NCI-H2196 (cell line): Measurements from ENCODE around the gene ACTA2.

Source experiments
- DNase-seq: peaks from one replicate; lab custom pipeline; 2025; ENCODE audit not compliant: unreplicated experiment; lab: John Stamatoyannopoulos, UW

The ACTA2 gene

DNA sequence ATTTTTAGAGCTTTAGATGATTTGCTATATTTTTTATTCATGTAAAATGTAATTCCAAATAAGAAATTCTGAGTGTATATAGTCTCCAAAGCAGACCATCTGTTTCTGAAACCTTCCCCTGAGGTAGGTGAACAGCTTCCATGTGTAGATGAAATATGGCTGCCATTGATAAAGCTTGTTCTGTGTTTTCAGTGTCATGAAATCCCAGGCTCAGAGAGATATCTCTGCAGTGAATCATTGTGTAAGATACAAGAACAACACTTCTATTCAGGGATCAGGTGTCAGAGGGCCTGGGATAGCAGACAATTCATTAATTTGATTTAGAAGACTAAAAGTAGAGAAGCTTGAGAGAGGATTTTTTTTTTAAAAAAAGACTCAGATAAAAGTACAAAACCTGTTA lies 29.1 kb downstream of the ACTA2 start:
- DNase-seq: no peak

DNA sequence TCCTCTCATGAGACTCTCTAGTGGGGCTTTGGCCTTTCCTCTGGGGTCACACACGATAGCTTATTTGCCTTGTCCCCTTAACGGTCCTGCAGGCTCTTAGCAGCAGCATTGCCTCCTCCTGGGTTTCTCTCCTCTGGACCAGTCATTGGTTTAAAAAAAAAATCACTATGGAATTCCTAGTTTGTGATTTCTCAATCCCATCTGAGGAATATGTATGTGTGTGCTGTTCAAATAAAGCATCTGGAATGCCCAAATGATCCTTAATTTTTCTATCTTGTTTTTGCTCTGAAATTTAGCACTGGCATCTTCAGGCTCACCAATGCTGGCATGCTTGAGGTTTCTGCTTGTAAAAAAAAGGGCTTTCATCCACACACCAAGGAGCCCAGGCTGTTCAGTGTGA lies 30.5 kb downstream of the ACTA2 start:
- DNase-seq: no peak

DNA sequence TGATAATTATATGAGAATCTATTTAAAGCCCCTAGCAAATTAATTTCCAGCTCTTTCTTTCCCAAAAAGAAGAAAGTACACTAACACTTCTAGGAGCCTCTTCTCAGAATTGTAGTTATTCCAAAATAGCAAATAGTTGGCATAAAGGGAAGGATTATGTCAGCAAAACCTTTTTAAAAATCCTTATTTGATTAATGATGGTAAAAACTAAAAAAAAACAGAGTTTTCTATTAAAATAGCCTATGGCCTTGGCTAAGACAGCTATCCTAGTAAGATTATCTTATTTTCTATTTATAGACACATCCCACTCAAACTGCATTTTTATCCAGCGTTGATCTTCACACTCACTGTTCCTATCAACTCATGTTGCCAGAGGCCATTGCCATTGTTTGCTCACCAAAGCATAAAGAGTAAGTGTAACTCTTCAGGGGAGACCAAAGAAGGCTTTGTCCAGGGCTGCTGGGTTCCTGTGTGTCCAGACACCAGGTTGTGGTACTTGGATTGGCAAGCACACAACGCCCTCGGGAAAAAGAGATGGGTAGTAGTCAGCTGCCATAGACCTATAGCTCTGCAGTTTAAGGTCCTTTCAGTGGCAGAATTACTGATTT lies 31.5 kb downstream of the ACTA2 start:
- no peak for DNase-seq

DNA sequence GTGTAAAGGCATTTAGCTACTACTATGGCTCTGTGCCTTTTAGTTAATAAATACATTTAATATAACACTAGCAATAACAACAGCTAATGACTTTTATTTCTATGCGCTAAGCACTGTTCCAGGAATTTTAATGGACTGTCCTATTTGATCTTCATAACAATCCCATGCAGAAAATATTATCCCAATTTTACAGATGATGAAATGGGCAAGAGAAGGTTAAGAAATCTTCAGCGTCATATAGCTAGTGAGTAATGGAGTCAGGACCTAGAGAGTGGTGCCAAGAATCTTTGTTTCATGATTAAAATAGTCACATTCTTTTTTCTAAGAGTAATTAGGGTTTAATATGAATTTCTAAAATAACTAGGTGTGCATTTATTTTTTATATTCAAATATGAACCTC lies 32.4 kb downstream of the ACTA2 start:
- DNase-seq: no peak

DNA sequence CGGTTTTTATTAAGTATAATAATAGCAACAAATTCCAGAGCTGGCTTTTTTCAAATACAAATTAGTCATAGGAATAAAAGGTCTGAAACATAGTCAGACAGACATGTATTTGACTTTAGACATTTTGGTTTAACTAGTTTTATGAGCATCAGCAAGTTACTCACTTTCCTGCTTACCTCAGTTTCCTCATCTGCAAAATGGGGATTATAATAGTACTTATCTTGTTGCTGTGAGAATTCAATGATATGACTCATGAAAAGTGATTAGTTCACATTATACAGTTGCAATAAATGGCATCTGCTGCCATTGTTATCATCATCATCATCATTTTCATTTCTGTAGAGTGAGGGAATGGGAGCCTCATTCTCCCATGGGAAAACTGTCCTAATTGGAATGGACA lies 33.5 kb downstream of the ACTA2 start:
- DNase-seq: no peak

DNA sequence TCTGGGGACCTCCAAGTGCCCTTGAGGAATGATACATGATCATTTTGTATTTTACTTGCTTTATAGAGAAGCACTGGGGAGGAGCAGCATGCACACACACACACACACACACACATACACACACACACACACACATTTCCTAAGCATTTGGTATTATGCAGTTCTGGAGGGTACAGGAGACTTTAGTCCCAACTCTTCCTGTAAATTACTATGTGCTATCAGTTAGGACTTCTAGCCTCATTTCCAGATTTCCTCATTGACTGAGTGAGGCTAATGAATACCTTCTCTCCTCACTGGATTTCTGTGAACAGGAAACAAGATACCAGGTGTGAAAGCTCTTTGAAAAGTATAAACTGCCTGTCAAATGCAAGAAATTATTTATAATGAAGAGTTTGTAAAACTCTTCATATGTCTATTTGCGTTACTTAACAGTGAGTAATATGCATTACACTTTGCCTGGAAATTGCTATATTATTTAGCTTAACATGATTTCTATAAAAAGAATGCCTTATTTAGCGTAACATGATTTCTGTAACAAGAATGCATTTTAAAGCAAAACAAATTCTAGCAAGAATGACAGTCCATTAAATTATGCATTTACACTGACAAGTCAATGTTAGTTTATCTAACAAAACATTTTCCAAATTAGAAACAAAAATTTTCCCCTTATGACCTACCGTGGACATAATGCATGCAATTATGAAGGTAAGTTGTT lies 34.2 kb downstream of the ACTA2 start:
- no peak for DNase-seq

DNA sequence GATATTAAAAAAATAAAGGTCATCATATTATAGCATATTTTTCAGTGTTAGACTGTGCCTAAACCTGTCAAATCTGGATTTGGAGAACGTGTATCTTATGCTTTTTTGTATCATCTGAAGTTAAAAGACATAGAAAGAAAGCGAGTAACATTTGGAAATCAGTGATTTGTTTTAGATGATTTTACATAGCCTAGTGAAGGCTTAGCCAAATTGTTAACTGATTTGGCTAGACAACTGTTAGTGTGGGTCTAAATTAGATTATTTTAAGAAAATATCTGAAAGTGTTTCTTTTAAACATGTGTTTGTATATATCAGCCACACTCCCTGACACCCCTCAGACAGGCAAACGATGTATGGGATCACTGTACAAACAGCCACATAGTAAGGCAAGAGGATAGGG lies 35.6 kb downstream of the ACTA2 start:
- no peak for DNase-seq

DNA sequence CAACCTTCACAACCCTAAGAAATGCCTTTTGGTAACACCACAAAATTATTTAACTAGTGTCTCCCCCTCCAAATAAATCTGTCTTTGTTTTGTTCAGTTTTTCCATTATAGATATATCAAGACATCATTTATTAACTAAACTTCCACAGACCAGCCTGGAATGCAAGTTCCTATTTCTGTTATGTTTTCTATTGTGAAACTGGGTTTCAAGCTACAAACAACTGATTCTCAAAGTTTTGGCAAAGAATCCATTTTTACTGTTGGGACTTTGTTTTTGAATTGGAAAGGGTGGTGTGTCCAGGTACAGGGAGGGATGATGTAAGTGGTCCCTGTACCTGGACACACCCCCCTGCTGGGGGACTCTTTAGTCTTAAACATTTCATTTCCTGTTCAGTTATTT lies 36.3 kb downstream of the ACTA2 start:
- no peak for DNase-seq

DNA sequence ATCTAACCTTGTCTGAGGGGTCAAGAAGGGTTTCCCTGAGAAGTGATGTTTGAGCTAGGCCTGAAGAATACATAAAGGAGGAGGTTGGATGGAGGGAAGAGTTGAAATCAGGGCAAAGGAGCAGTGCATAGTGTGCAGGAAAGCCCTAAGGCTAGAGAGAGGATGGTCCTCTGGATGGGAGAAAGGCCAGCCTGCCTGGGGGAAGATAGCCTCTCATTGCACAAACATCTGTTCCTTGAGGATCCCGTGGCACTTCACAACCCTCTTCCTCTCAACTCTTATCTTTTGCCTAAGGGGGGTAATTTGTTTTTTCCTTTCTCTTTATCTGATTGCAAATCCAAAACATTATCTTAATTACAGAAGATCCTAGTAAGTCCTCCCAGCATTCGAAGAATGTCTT lies 36.8 kb downstream of the ACTA2 start:
- no peak for DNase-seq

DNA sequence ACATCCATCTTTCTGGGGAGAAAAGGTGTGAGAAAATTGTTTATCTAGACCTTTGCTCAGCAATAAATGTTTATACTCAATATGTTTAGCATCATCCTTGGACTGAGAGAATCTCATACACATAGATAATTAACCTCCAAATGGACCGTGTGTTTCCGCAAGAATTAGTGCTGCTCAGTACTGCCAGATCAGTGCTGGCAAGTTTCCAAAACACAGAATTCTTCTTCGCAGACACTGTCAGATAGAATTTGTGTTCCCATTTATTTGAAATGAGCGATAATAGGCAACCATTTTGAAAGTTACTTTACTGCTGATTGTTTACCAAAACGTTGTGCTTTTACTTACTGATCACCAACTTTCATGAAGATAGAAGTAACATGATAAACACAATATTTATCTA lies 38.8 kb downstream of the ACTA2 start:
- no peak for DNase-seq

DNA sequence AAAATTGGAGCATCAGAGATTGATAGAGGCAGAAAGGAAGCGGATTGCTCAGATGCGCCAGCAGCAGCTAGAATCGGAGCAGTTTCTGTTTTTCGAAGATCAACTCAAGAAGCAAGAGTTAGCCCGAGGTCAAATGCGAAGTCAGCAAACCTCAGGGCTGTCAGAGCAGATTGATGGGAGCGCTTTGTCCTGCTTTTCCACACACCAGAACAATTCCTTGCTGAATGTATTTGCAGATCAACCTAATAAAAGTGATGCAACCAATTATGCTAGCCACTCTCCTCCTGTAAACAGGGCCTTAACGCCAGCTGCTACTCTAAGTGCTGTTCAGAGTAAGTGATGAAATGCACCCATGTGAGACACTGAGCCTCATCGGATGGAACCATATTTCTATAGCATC lies 39.4 kb downstream of the ACTA2 start:
- DNase-seq: no peak

DNA sequence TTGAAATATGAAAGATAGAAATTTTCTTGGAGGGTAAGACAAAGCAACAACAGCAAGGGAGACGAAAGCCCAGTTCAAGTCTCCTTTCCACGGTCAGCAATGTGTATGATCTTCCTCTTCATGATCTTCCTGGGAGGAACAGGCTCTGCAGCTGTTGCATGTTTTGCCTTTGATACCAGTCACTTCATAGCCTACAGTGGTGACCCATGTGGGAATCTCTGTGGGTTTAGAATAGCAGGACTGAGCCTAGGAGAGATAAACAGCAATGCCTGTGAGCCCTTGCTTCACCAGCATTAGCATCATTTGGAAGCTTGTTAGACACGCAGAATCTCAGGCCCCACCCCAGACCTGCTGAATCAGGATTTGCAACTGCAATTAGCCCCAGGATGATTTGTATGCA lies 40.7 kb downstream of the ACTA2 start:
- no peak for DNase-seq

DNA sequence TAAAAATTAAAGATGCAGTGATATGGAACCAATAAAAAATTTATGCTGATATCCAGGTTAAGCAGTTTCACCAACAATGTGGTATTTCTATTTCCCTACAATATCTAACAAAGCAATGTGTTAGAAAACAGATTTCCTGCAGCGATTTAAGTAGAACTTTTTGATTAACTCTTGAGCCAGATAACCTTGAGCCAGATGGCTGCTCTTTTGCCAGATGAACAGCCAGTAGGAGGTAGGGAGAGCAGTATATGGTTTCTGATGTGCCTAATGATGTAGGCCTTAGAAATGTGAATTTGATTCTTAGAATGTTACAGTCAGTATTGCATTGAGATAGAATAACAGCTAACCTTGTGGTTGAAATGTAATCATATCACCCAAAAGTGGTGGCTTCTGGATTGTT lies 41.5 kb downstream of the ACTA2 start:
- no peak for DNase-seq

DNA sequence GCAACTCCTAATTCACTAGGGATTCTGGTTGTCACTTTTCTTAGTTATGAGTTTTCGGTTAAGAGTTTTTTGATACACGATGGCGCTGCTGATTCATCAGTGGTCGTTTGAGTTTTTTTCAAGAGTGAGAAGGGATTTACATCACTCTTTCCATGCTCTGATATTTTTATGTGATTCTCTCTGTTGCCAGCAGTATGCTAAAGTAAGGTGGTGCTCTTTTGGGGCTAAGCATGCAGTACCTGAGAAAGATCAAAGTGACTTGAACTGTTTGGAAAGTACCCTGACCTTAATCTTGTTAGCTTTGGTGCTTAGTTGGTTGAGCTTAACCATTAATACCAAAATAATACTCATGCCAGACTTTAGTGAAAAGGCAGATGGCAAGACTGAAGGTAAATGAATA lies 44.4 kb downstream of the ACTA2 start:
- no peak for DNase-seq

DNA sequence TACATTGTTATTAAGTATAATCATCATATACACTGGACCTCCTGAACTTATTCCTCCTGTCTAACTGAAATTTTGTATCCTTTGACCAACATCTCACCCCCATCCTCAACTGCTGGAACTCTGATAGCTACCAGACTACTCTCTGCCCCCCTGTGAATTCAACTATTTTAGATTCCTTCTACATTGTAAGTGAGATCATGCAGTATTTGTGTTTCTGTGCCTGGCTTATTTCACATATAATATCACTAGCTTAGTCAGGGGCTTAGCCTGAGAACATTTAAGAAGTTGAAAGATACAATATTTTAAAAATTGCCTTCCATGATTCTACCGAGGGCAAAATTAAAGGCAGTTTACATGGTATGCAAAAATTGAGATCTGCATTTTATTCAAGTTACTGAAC lies 45.7 kb downstream of the ACTA2 start:
- DNase-seq: no peak

DNA sequence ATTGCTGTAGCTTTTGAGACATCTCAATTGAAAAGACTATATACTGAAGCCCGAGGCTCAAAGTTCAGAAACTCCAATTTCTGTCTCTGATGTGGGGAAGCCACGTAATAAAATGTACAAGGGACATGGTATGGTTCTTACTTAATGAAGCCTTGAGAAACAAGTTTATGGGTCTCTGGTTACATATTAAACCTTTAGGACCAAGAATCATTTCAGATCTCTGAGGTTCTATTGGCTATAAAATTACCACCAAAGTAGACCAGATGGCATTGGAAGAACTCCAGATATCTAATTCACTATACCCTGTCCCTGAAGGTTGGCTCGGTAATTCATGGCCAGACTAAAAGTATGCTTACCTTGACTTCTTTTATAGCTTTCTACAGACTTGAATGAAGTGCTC lies 48.9 kb downstream of the ACTA2 start:
- no peak for DNase-seq

DNA sequence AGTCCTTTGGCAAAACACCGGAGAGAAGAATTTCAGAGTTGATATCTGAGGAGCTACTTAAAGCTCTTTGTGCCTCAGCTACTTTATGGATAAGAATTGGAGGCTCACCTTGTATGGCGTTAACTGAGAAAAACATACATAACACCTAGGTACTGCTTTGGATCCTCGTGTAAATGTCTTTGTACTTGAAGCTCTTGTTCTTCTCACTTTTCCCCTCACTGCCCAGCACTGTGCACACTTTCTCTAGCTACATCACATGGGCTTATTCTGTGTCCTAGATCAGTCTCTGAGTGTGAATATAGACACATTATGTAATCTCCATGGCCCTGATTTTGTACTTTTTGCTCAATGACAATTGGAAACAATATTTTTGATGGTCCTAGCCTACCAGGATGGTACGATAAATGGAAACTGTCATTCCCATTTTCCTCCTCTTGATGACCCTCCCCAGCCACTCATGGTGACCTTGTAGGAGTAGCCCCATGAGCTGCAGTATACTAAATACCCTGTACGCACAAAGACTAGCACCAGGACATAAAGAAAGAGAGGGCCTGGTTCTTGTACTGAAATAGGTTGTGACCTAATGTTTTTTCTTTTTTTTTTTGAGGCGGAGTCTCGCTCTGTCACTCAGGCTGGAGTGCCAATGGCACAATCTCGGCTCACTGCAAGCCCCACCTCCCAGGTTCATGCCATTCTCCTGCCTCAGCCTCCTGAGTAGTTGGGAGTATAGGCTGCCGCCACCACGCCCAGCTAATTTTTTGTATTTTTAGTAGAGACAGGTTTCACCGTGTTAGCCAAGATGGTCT lies 50.4 kb downstream of the ACTA2 start:
- no peak for DNase-seq

DNA sequence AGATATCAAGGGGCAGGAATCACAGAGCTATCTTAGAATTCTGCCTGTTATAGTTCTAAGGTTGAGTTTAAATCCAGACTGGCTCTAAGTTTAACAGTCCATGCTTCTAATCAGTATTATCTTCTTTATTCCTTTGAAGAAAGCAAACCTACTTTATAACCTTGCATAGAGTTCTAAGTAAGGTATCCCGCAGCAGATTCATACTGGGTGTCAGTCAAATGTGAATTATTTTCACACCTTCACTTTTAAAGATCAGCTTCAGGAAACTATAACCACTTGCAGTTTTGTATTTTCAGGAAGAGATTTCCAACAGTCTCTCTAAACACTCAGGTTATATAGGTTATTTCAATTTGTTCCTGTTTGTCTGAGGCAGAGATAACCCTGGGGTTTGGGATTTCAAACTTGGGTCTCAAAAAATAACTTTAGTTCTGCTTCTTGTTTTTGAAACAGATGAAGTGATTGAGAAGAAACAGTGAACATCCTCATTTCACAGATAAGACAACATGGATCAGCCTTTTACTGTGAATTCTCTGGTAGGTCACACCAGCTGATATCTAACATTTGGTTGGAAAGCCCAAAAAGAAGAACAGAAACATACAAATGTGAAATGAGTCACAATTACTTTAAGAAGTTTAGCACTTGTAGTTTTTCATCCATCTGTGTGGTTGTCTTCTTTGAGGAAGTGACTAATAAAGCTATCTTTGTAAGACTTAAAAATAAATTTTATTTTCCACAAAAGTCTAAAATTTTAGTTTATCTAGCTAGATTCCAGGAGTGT lies 51.2 kb downstream of the ACTA2 start:
- no peak for DNase-seq

DNA sequence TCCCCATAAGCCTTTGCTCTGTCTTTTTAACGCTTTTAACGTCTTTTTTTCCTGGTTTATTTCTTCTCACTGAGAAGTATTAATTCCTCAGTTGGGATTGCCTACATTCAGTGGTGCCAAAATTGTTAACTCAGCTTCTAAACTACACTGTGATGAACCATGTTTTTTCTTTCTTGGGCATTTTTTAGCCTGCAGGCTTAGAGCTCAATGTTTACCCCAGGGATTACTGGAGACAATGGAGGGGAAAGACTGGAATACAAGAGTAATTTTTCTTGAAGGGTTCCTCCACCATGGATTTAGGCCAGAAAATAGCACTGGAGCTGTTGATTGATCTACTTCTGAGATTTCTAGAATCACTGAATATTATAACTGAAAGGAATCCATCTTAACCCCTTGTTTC lies 52.7 kb downstream of the ACTA2 start:
- no peak for DNase-seq

DNA sequence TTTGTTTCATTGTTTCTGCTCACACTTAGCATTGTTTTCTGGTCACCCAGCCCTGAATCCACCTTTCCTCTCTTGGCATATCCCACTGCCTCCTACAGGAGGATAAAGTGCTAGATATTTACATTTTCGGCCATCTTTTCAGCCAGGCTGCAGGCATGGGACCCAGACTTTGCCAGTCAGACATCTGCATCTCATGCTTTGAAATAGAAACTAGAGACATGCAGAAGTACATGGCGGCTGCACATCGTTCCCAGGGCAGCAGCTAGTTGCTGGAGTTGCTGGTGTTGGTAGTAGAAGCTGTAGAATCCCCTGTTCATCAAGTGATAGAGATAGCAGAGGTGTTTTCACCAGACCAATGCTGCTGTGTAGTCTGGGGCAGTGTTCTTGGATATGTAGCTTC lies 53.8 kb downstream of the ACTA2 start:
- no peak for DNase-seq

DNA sequence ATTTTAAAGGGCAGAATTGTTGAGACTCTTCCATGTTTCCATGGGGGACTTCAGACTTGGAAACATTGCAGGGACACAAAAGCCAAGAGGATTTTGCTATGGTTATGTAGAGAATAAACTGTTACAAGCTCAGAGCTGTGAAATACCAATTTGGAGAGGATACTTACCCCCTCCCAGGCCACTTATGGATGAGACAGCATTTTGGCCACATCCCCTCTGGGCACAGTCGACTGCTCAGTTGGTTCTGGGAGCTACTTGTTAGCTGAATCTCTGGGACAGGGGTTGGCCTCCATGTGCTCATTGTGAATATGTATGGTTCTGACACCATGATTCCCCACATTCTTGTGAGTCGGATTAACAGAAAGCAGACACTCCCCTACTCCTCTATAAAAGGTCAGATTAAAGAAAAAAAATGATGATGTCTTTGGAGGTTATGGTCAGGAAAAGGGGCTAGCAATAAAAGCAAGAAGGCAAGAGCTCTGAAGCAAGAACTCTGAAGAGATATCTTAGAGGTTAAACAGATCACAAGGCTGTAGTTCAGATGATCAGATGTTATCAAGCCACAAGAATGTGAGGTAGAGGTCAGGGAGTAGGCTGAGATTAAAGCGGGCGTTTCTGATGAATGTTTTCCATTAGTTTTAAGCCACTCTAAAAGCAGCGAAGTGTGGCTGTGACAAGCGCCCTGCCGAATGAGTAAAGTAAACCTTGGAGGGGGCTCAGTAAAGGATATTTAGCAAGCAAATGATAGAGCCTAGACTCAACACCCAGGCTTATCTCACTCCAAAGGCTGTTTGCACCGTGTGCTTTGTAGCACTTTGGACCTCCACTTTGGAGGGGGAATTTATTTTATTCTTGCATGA lies 55.3 kb downstream of the ACTA2 start:
- DNase-seq: no peak
